ENCODE measurements around the gene XPO1. TPM values are rescaled to one million over a fixed set of nuclear protein-coding genes. Genes with fewer than 3 reads are reported as not detected.
"Not testable (repeated sequence)": the region's sequence is repeated elsewhere in the genome, so short reads cannot be mapped to it uniquely, and the experiment has no call there.

XPO1 gene
- total RNA-seq, 2 donors from 2014 or later: 65.3 to 160 TPM

GRCh38 chr2:61492476-61492875 lies 45.7 kb downstream of the XPO1 start:
- H3K27me3 ChIP-seq (replicated peaks; ENCODE audit: insufficient read depth): no peaks in the 10 kb centered on the region
- no peak overlapping the region for H3K4me3 ChIP-seq
- WGBS: 92% methylated on average over 2 of the region's 2 CpGs
- H3K4me1 ChIP-seq (replicated peaks): no peaks in the 10 kb centered on the region
- no peak for TF ChIP-seq CTCF (IDR thresholded peaks at IDR 0.05)
- no peak for TF ChIP-seq POLR2AphosphoS5 (IDR thresholded peaks at IDR 0.05)
- no peak for TF ChIP-seq POLR2A (IDR thresholded peaks at IDR 0.05)
- no peaks in the 10 kb centered on the region for H3K9me3 ChIP-seq
- intact Hi-C loops (cut with DNase I): no loop called here
- no peaks in the 10 kb centered on the region for H3K36me3 ChIP-seq
- no peak for DNase-seq (ENCODE audit: low spot score)
- no peak overlapping the region for H3K27ac ChIP-seq

- 97% methylated on average over 5 of the region's 5 CpGs for WGBS
- Histone ChIP-seq H3K4me3 (no peak overlapping the region), H3K4me1 (replicated peaks) (no peaks in the 10 kb centered on the region), H3K9me3 (no peaks in the 10 kb centered on the region), H3K27me3 (replicated peaks; ENCODE audit: insufficient read depth) (no peaks in the 10 kb centered on the region), H3K36me3 (no peaks in the 10 kb centered on the region), H3K27ac (no peak overlapping the region)
- intact Hi-C loops (cut with DNase I): no loop called here
- no peak for TF ChIP-seq CTCF (IDR thresholded peaks at IDR 0.05)
- no peak for TF ChIP-seq POLR2A (IDR thresholded peaks at IDR 0.05)
- no peak for TF ChIP-seq POLR2AphosphoS5 (IDR thresholded peaks at IDR 0.05)
- no peak for DNase-seq (ENCODE audit: low spot score)
These were observed 52.9 kb downstream of the XPO1 start for GRCh38 chr2:61485281-61485680.

- DNase-seq (ENCODE audit: low spot score): no peak
- intact Hi-C loops (cut with DNase I): loop anchor here (10.0 kb wide), 1 partner anchor 303 kb away; no protein-coding TSS in a partner anchor
- Histone ChIP-seq H3K4me1 (replicated peaks) (no peaks in the 10 kb centered on the region), H3K27me3 (replicated peaks; ENCODE audit: insufficient read depth) (no peaks in the 10 kb centered on the region), H3K4me3 (no peak overlapping the region), H3K27ac (no peak overlapping the region), H3K36me3 (no peaks in the 10 kb centered on the region), H3K9me3 (no peaks in the 10 kb centered on the region)
- no peak for TF ChIP-seq POLR2AphosphoS5 (IDR thresholded peaks at IDR 0.05)
- TF ChIP-seq POLR2A (IDR thresholded peaks at IDR 0.05): no peak
- TF ChIP-seq CTCF (IDR thresholded peaks at IDR 0.05): no peak
- WGBS: 82% methylated on average over 6 of the region's 6 CpGs
These were observed 60.1 kb downstream of the XPO1 start for GRCh38 chr2:61478086-61478485.

GRCh38 chr2:61476929-61477589 lies 61.1 kb downstream of the XPO1 start:
- intact Hi-C loops (cut with DNase I): loop anchor here (10.0 kb wide), 1 partner anchor 302 kb away; no protein-coding TSS in a partner anchor
- H3K4me3 ChIP-seq; H3K9me3 ChIP-seq; H3K4me1 ChIP-seq (replicated peaks); H3K36me3 ChIP-seq; H3K27ac ChIP-seq; DNase-seq (ENCODE audit: low spot score); H3K27me3 ChIP-seq (replicated peaks; ENCODE audit: insufficient read depth): not testable (repeated sequence)
- 98% methylated on average over 12 of the region's 12 CpGs for WGBS

- intact Hi-C loops (cut with DNase I): loop anchor here (2.0 to 10.0 kb wide), 2 partner anchors 67 to 297 kb away; partner anchors contain the start of gene XPO1
- no peaks in the 10 kb centered on the region for H3K27me3 ChIP-seq (replicated peaks; ENCODE audit: insufficient read depth)
These were observed 66.0 kb downstream of the XPO1 start for GRCh38 chr2:61471905-61472805.

More at GRCh38 chr2:61471905-61472805, 66.0 kb downstream of the XPO1 start:
- peak overlapping the region; percentile 55 to 96 for H3K4me3 ChIP-seq
- H3K27ac ChIP-seq: peak overlapping the region; percentile 95 to 99
- H3K9me3 ChIP-seq: no peaks in the 10 kb centered on the region
- WGBS: 33% methylated on average over 19 of the region's 19 CpGs
- H3K36me3 ChIP-seq: no peaks in the 10 kb centered on the region
- H3K4me1 ChIP-seq (replicated peaks): no peaks in the 10 kb centered on the region
- DNase-seq (ENCODE audit: low spot score): peak; percentile 46
- no peak for TF ChIP-seq POLR2AphosphoS5 (IDR thresholded peaks at IDR 0.05)
- no peak for TF ChIP-seq CTCF (IDR thresholded peaks at IDR 0.05)
- TF ChIP-seq POLR2A (IDR thresholded peaks at IDR 0.05): no peak

Data from prostate gland (tissue), 2 donors.